Transverse colon (tissue), 4 donors: ENCODE measurements around the gene AKR1E2. TPM values are rescaled to one million over a fixed set of nuclear protein-coding genes. Genes with fewer than 3 reads are reported as not detected.

Experiments
- DNase-seq: peaks from one replicate; pipeline ENCODE4 v3.0.0-alpha.2; 2019
- H3K27ac ChIP-seq, 4 donors: fragments of 200-600 bp; sonication (generic); 2 replicates each; pipeline ENCODE4 v1.5.1; 2016 to 2018; ENCODE audit warnings: inconsistent platforms in 4 of 4
- H3K27me3 ChIP-seq: fragments of 200-600 bp; sonication (generic); 2 replicates; pipeline ENCODE4 v1.5.1; 2017; ENCODE audit warnings: inconsistent platforms
- H3K36me3 ChIP-seq, 4 donors: fragments of 200-600 bp; sonication (generic); 2 replicates each; pipeline ENCODE4 v1.5.1; 2017 to 2019; ENCODE audit warnings: inconsistent platforms in 4 of 4
- H3K4me1 ChIP-seq, 4 donors: fragments of 200-600 bp; sonication (generic); 2 replicates each; pipeline ENCODE4 v1.5.1; 2017 to 2020; ENCODE audit warnings: inconsistent platforms in 4 of 4
- H3K4me3 ChIP-seq, 4 donors: fragments of 200-600 bp; sonication (generic); 1 replicate in 1 of 4; 2 replicates in 3 of 4; pipeline versions ENCODE4 v1.5.1 to v1.6.1; 2017 to 2019; ENCODE audit warnings: inconsistent platforms in 4 of 4
- H3K9me3 ChIP-seq, 2 donors: fragments of 200-600 bp; sonication (generic); 2 replicates each; pipeline ENCODE4 v1.5.1; 2017 to 2019; ENCODE audit warnings: inconsistent platforms in 2 of 2
- CTCF ChIP-seq, 5 experiments: fragments of 200-600 bp in 3 of 5; fragments of 450-650 bp in 2 of 5; sonication (generic) in 3 of 5; IDR thresholded peaks; 1 replicate in 2 of 5; 2 replicates in 3 of 5; pipeline ENCODE4 v1.5.1; 2016 to 2017; ENCODE audit warnings: antibody characterized with exemption in 5 of 5, inconsistent platforms in 3 of 5, mild to moderate bottlenecking in 2 of 5, moderate library complexity in 1 of 5
- EP300 ChIP-seq: sonication (generic); formaldehyde crosslinking; IDR thresholded peaks from one replicate; pipeline ENCODE4 v1.6.1; 2017; ENCODE audit warnings: antibody characterized with exemption, low read depth
- POLR2A ChIP-seq: fragments of 450-650 bp; IDR thresholded peaks from one replicate; pipeline ENCODE4 v1.6.1; 2016; ENCODE audit warnings: antibody characterized with exemption, mild to moderate bottlenecking, moderate library complexity
- POLR2AphosphoS5 ChIP-seq, 3 donors: sonication (generic); formaldehyde crosslinking; IDR thresholded peaks; one replicate each; pipeline ENCODE4 v1.6.1; 2016; ENCODE audit warnings: antibody characterized with exemption in 3 of 3
- WGBS, 2 donors: methylation state at CpG; one replicate each; pipeline ENCODE4 v1.1.5; 2018; ENCODE audit warnings: low coverage in 1 of 2; 5-methylcytosine and 5-hydroxymethylcytosine counted together
- in situ Hi-C, 4 donors: fragments of 200-750 bp; cut with MboI; loops; one replicate each; pipeline versions ENCODE4 v1.15.0 to v1.15.1; 2017; ENCODE audit warnings: low sequenced_read_pairs in 3 of 4, low pct_ligation_motif_present in 1 of 4, low pct_unique_long_range_greater_than_20kb in 1 of 4
- intact Hi-C: fragments of 100-400 bp; cut with DNase I; formaldehyde crosslinking; loops from one replicate; pipeline ENCODE4 v1.15.1; 2023; ENCODE audit warnings: low total_unique reads
- total RNA-seq, 4 donors: library from RNA; depleted of rRNA; stranded (reverse); fragments of >200 nt; gene quantifications; one replicate each; pipeline ENCODE4 v1.1.0, GENCODE V29; 2016

AKR1E2 gene
- total RNA-seq, 4 donors from 2014 or later, result 3.8 to 34.8 (median 5.3) TPM

- in situ Hi-C loops, result no loop called here
- intact Hi-C loops, result no loop called here
Observed at GRCh38 chr10:4780782-4781181, 45.2 kb upstream of the AKR1E2 start.

GRCh38 chr10:4781955-4782354, 44.1 kb upstream of the AKR1E2 start:
- in situ Hi-C loops (no loop called here), intact Hi-C loops (no loop called here)
- no peak for TF ChIP-seq EP300
- TF ChIP-seq CTCF (IDR thresholded peaks at IDR 0.05), result no peak
- TF ChIP-seq POLR2AphosphoS5 (IDR thresholded peaks at IDR 0.05), result no peak
- no peak for TF ChIP-seq POLR2A
- Histone ChIP-seq H3K4me1 (no peaks in the 10 kb centered on the region), H3K9me3 (no peaks in the 10 kb centered on the region), H3K27me3 (peaks cover 14% of the 10 kb centered on the region), H3K27ac (no peak overlapping the region), H3K4me3 (no peak overlapping the region), H3K36me3 (no peaks in the 10 kb centered on the region)
- 70% methylated on average over 3 of the region's 3 CpGs; no CpG with 5 or more reads in 1 of the 2 donors for WGBS, 2 donors
- no peak for DNase-seq

More at GRCh38 chr10:4780782-4781181, 45.2 kb upstream of the AKR1E2 start:
- Histone ChIP-seq H3K36me3 (no peaks in the 10 kb centered on the region), H3K4me3 (no peak overlapping the region), H3K27ac (no peak overlapping the region), H3K27me3 (peaks cover 10% of the 10 kb centered on the region), H3K9me3 (no peaks in the 10 kb centered on the region), H3K4me1 (no peaks in the 10 kb centered on the region)
- no peak for DNase-seq
- 56 to 66% methylated on average over 6 of the region's 6 CpGs for WGBS, 2 donors
- TF ChIP-seq POLR2AphosphoS5 (IDR thresholded peaks at IDR 0.05), result no peak
- TF ChIP-seq POLR2A, result no peak
- no peak for TF ChIP-seq CTCF (IDR thresholded peaks at IDR 0.05)
- no peak for TF ChIP-seq EP300

GRCh38 chr10:4784667-4785333, 41.2 kb upstream of the AKR1E2 start:
- Histone ChIP-seq H3K9me3 (no peaks in the 10 kb centered on the region), H3K4me1 (no peaks in the 10 kb centered on the region), H3K27ac (no peak overlapping the region), H3K27me3 (peaks cover 26% of the 10 kb centered on the region), H3K36me3 (peaks cover 0 to 3% (median 0%) of the 10 kb centered on the region in 4 donors), H3K4me3 (no peak overlapping the region)
- DNase-seq, result no peak
- intact Hi-C loops (no loop called here), in situ Hi-C loops (no loop called here)
- WGBS, 2 donors, result 71 to 80% methylated on average over 4 to 8 of the region's 8 CpGs
- TF ChIP-seq POLR2AphosphoS5 (IDR thresholded peaks at IDR 0.05) (no peak), EP300 (no peak), POLR2A (no peak), CTCF (IDR thresholded peaks at IDR 0.05) (no peak)

GRCh38 chr10:4786043-4786839, 39.8 kb upstream of the AKR1E2 start:
- Histone ChIP-seq H3K36me3 (peaks cover 0 to 3% (median 0%) of the 10 kb centered on the region in 4 donors), H3K4me1 (no peaks in the 10 kb centered on the region), H3K4me3 (no peak overlapping the region), H3K9me3 (no peaks in the 10 kb centered on the region), H3K27ac (no peak overlapping the region), H3K27me3 (peaks cover 31% of the 10 kb centered on the region)
- DNase-seq, result no peak
- intact Hi-C loops (no loop called here), in situ Hi-C loops (no loop called here)
- TF ChIP-seq CTCF (IDR thresholded peaks at IDR 0.05) (no peak), POLR2AphosphoS5 (IDR thresholded peaks at IDR 0.05) (no peak), EP300 (no peak), POLR2A (no peak)
- WGBS, 2 donors, result 66 to 90% methylated on average over 11 to 12 of the region's 12 CpGs
